HUES48 (cell line): ENCODE measurements around the gene DGLUCY.
"Not testable (repeated sequence)": the region's sequence is repeated elsewhere in the genome, so short reads cannot be mapped to it uniquely, and the experiment has no call there.

Experiments used
- H3K27ac ChIP-seq: one replicate; pipeline ENCODE4 v1.7.0; 2013; ENCODE audit warnings: low read depth, low read length, inconsistent platforms
- H3K27me3 ChIP-seq: 2 replicates; pipeline ENCODE4 v1.6.1; 2013; ENCODE audit warnings: mild to moderate bottlenecking, low read length; ENCODE audit not compliant: control insufficient read depth, insufficient read depth
- H3K36me3 ChIP-seq: 2 replicates; pipeline ENCODE4 v1.6.1; 2013; ENCODE audit warnings: low read length; ENCODE audit not compliant: control insufficient read depth, insufficient read depth
- H3K4me1 ChIP-seq: 2 replicates; pipeline ENCODE4 v1.6.1; 2013; ENCODE audit warnings: mild to moderate bottlenecking, low read length; ENCODE audit not compliant: control insufficient read depth, insufficient read depth
- H3K4me3 ChIP-seq: 2 replicates; pipeline ENCODE4 v1.5.1; 2013; ENCODE audit warnings: mild to moderate bottlenecking, low read depth, low read length
- H3K9ac ChIP-seq: 2 replicates; pipeline ENCODE4 v1.6.1; 2013; ENCODE audit warnings: mild to moderate bottlenecking, low read depth, low read length, moderate library complexity
- H3K9me3 ChIP-seq: 2 replicates; pipeline ENCODE4 v1.6.1; 2013; ENCODE audit warnings: low read length; ENCODE audit not compliant: control insufficient read depth, insufficient read depth

The DGLUCY gene

GRCh38 chr14:91186515-91187066, 72.7 kb downstream of the DGLUCY start:
- Histone ChIP-seq H3K9me3 (no peaks in the 10 kb centered on the region), H3K27ac (no peak overlapping the region), H3K27me3 (no peaks in the 10 kb centered on the region), H3K36me3 (peaks cover 18% of the 10 kb centered on the region), H3K9ac (no peak overlapping the region), H3K4me1 (no peaks in the 10 kb centered on the region), H3K4me3 (no peak overlapping the region)

- no peaks in the 10 kb centered on the region for H3K9me3 ChIP-seq
Observed at GRCh38 chr14:91187271-91187670, 73.4 kb downstream of the DGLUCY start.

GRCh38 chr14:91190853-91191252, 77.0 kb downstream of the DGLUCY start:
- no peak overlapping the region for H3K4me3 ChIP-seq
- H3K9ac ChIP-seq = no peak overlapping the region
- H3K4me1 ChIP-seq = no peaks in the 10 kb centered on the region
- no peak overlapping the region for H3K27ac ChIP-seq
- no peaks in the 10 kb centered on the region for H3K9me3 ChIP-seq
- H3K36me3 ChIP-seq = peaks cover 9% of the 10 kb centered on the region
- H3K27me3 ChIP-seq = no peaks in the 10 kb centered on the region

More at GRCh38 chr14:91187271-91187670, 73.4 kb downstream of the DGLUCY start:
- H3K27me3 ChIP-seq = no peaks in the 10 kb centered on the region
- H3K4me1 ChIP-seq = no peaks in the 10 kb centered on the region
- no peak overlapping the region for H3K9ac ChIP-seq
- H3K36me3 ChIP-seq = peaks cover 18% of the 10 kb centered on the region
- no peak overlapping the region for H3K4me3 ChIP-seq
- H3K27ac ChIP-seq = no peak overlapping the region

GRCh38 chr14:91193069-91193468, 79.2 kb downstream of the DGLUCY start:
- Histone ChIP-seq H3K4me1 (no peaks in the 10 kb centered on the region), H3K9me3 (no peaks in the 10 kb centered on the region), H3K4me3 (no peak overlapping the region), H3K27ac (no peak overlapping the region), H3K27me3 (no peaks in the 10 kb centered on the region), H3K36me3 (peaks cover 14% of the 10 kb centered on the region), H3K9ac (no peak overlapping the region)

GRCh38 chr14:91195881-91196280, 82.0 kb downstream of the DGLUCY start:
- Histone ChIP-seq H3K9ac (no peak overlapping the region), H3K36me3 (peaks cover 15% of the 10 kb centered on the region), H3K9me3 (no peaks in the 10 kb centered on the region; the same call in 1 of the 2 replicates), H3K4me1 (no peaks in the 10 kb centered on the region), H3K27me3 (no peaks in the 10 kb centered on the region), H3K4me3 (no peak overlapping the region), H3K27ac (no peak overlapping the region)

GRCh38 chr14:91197631-91198030, 83.8 kb downstream of the DGLUCY start:
- no peak overlapping the region for H3K4me3 ChIP-seq
- H3K36me3 ChIP-seq = peaks cover 15% of the 10 kb centered on the region
- H3K9me3 ChIP-seq = no peaks in the 10 kb centered on the region; the same call in 1 of the 2 replicates
- no peaks in the 10 kb centered on the region for H3K27me3 ChIP-seq
- H3K4me1 ChIP-seq = no peaks in the 10 kb centered on the region
- no peak overlapping the region for H3K27ac ChIP-seq
- H3K9ac ChIP-seq = no peak overlapping the region

- not testable (repeated sequence) for H3K9ac ChIP-seq, H3K4me1 ChIP-seq, H3K27ac ChIP-seq, H3K9me3 ChIP-seq, H3K4me3 ChIP-seq, H3K27me3 ChIP-seq
- peaks cover 27% of the 10 kb centered on the region for H3K36me3 ChIP-seq
Observed at GRCh38 chr14:91200802-91201201, 86.9 kb downstream of the DGLUCY start.

- no peak overlapping the region for H3K4me3 ChIP-seq
- H3K27ac ChIP-seq = no peak overlapping the region
- H3K9ac ChIP-seq = no peak overlapping the region
- H3K36me3 ChIP-seq = peaks cover 29% of the 10 kb centered on the region
- H3K9me3 ChIP-seq = no peaks in the 10 kb centered on the region; the same call in 1 of the 2 replicates
- H3K4me1 ChIP-seq = no peaks in the 10 kb centered on the region
- no peaks in the 10 kb centered on the region for H3K27me3 ChIP-seq
Observed at GRCh38 chr14:91202234-91202974, 88.5 kb downstream of the DGLUCY start.

GRCh38 chr14:91204657-91205056, 90.8 kb downstream of the DGLUCY start:
- H3K27me3 ChIP-seq = no peaks in the 10 kb centered on the region
- H3K36me3 ChIP-seq = peaks cover 22% of the 10 kb centered on the region
- no peak overlapping the region for H3K4me3 ChIP-seq
- no peaks in the 10 kb centered on the region for H3K4me1 ChIP-seq
- no peak overlapping the region for H3K27ac ChIP-seq
- no peak overlapping the region for H3K9ac ChIP-seq
- no peaks in the 10 kb centered on the region; the same call in 1 of the 2 replicates for H3K9me3 ChIP-seq

- H3K4me1 ChIP-seq = no peaks in the 10 kb centered on the region
- H3K9me3 ChIP-seq = no peaks in the 10 kb centered on the region
- no peak overlapping the region for H3K4me3 ChIP-seq
- no peaks in the 10 kb centered on the region for H3K27me3 ChIP-seq
- no peak overlapping the region for H3K9ac ChIP-seq
- H3K36me3 ChIP-seq = peaks cover 15% of the 10 kb centered on the region
- H3K27ac ChIP-seq = no peak overlapping the region
Observed at GRCh38 chr14:91205459-91205858, 91.6 kb downstream of the DGLUCY start.

GRCh38 chr14:91207008-91207407, 93.1 kb downstream of the DGLUCY start:
- no peak overlapping the region for H3K27ac ChIP-seq
- H3K27me3 ChIP-seq = no peaks in the 10 kb centered on the region
- no peak overlapping the region for H3K4me3 ChIP-seq
- no peaks in the 10 kb centered on the region for H3K9me3 ChIP-seq
- H3K4me1 ChIP-seq = no peaks in the 10 kb centered on the region
- peaks cover 15% of the 10 kb centered on the region for H3K36me3 ChIP-seq
- H3K9ac ChIP-seq = no peak overlapping the region
